ENCODE data around the gene ACLY.

The ACLY gene

DNA sequence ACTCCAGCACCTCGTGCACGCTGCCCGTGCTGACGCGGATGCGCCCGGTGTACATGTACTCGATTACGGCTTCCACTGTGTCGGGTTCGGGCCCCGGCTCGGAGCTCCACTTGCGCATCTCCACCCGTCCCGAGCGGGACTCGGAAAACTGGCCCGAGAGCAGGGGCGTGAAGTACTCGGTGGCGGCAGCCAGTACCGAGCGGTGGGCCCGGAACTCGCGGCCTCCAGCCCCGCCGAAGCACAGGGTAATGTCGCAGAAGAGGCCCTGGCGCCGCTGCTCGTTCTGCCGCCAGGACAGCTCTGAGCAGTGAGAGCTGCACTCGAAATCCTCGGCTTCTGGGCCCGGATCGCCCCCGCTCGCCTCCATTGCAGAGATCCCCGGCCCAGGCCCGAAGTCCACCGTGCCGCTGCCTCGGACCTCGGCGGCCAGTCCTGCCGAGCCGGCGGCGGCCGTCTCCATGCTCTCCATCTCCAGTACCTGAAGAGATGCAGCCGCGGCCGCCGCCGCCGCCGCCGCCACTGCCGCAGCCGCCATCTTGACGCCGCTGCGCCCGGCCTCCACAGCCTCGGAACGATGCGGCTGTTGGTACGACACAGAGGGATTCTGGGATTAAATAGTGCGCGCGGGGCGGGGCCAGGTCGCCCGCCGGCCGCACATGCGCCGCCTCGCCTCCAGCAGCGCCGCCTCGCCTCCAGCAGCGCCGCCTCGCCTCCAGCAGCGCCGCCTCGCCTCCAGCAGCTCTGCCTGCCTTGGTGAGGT, 53.7 kb downstream of the ACLY start, which contains the start of gene KLHL11 (continued):
- TF ChIP-seq, protein P1, sequence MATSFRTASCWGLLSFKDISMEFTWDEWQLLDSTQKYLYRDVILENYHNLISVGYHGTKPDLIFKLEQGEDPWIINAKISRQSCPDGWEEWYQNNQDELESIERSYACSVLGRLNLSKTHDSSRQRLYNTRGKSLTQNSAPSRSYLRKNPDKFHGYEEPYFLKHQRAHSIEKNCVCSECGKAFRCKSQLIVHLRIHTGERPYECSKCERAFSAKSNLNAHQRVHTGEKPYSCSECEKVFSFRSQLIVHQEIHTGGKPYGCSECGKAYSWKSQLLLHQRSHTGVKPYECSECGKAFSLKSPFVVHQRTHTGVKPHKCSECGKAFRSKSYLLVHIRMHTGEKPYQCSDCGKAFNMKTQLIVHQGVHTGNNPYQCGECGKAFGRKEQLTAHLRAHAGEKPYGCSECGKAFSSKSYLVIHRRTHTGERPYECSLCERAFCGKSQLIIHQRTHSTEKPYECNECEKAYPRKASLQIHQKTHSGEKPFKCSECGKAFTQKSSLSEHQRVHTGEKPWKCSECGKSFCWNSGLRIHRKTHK (tag by site-specific recombination; IDR thresholded peaks at IDR 0.05), result no peak
- TF ChIP-seq, protein P2, sequence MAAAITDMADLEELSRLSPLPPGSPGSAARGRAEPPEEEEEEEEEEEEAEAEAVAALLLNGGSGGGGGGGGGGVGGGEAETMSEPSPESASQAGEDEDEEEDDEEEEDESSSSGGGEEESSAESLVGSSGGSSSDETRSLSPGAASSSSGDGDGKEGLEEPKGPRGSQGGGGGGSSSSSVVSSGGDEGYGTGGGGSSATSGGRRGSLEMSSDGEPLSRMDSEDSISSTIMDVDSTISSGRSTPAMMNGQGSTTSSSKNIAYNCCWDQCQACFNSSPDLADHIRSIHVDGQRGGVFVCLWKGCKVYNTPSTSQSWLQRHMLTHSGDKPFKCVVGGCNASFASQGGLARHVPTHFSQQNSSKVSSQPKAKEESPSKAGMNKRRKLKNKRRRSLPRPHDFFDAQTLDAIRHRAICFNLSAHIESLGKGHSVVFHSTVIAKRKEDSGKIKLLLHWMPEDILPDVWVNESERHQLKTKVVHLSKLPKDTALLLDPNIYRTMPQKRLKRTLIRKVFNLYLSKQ (tag by site-specific recombination; IDR thresholded peaks at IDR 0.05; ENCODE audit: borderline replicate concordance), result no peak
- TF ChIP-seq ZNF521 (tag by site-specific recombination; IDR thresholded peaks at IDR 0.05), result no peak
- no peak for TF ChIP-seq ZNF311 (tag by site-specific recombination; IDR thresholded peaks at IDR 0.05; ENCODE audit: borderline replicate concordance)
- peak; percentile 61; the same call in 1 of the 2 replicates for TF ChIP-seq ZNF121 (tag by site-specific recombination; IDR thresholded peaks at IDR 0.05)
- TF ChIP-seq ZNF843 (tag by site-specific recombination; IDR thresholded peaks at IDR 0.05), result 0 out of 2 replicates have a peak, but pooled peaks have one; percentile 25
- TF ChIP-seq KLF9 (tag by site-specific recombination; IDR thresholded peaks at IDR 0.05; ENCODE audit: low read depth), result 0 out of 2 replicates have a peak, but pooled peaks have one; percentile 42
- TF ChIP-seq ZIC2 (tag by site-specific recombination; IDR thresholded peaks at IDR 0.05), result no peak
- TF ChIP-seq TRIM28 (IDR thresholded peaks at IDR 0.05; ENCODE audit: borderline replicate concordance, low read length), result peak; percentile 45; the same call in 1 of the 2 replicates
- peak; percentile 54 for TF ChIP-seq KLF16 (tag by site-specific recombination; IDR thresholded peaks at IDR 0.05)
- TF ChIP-seq HOXD13 (CRISPR knock-in tag; IDR thresholded peaks at IDR 0.05; ENCODE audit: borderline replicate concordance), result peak; percentile 25; the same call in 1 of the 2 replicates
- peak; percentile 74 for TF ChIP-seq ZXDB (tag by site-specific recombination; IDR thresholded peaks at IDR 0.05)
- TF ChIP-seq, protein P3, sequence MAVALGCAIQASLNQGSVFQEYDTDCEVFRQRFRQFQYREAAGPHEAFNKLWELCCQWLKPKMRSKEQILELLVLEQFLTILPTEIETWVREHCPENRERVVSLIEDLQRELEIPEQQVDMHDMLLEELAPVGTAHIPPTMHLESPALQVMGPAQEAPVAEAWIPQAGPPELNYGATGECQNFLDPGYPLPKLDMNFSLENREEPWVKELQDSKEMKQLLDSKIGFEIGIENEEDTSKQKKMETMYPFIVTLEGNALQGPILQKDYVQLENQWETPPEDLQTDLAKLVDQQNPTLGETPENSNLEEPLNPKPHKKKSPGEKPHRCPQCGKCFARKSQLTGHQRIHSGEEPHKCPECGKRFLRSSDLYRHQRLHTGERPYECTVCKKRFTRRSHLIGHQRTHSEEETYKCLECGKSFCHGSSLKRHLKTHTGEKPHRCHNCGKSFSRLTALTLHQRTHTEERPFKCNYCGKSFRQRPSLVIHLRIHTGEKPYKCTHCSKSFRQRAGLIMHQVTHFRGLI (tag by site-specific recombination; IDR thresholded peaks at IDR 0.05), result no peak
- TF ChIP-seq ZNF184 (tag by site-specific recombination; IDR thresholded peaks at IDR 0.05), result no peak
- TF ChIP-seq, protein P4, sequence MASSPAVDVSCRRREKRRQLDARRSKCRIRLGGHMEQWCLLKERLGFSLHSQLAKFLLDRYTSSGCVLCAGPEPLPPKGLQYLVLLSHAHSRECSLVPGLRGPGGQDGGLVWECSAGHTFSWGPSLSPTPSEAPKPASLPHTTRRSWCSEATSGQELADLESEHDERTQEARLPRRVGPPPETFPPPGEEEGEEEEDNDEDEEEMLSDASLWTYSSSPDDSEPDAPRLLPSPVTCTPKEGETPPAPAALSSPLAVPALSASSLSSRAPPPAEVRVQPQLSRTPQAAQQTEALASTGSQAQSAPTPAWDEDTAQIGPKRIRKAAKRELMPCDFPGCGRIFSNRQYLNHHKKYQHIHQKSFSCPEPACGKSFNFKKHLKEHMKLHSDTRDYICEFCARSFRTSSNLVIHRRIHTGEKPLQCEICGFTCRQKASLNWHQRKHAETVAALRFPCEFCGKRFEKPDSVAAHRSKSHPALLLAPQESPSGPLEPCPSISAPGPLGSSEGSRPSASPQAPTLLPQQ (tag by site-specific recombination; IDR thresholded peaks at IDR 0.05), result peak; percentile 77
- no peak for TF ChIP-seq ZNF341 (tag by site-specific recombination; IDR thresholded peaks at IDR 0.05; ENCODE audit: low read depth)
- TF ChIP-seq GLI4 (tag by site-specific recombination; IDR thresholded peaks at IDR 0.05), result 0 out of 2 replicates have a peak, but pooled peaks have one; percentile 52
- TF ChIP-seq ZFP69B (tag by site-specific recombination; IDR thresholded peaks at IDR 0.05), result peak; percentile 54
- TF ChIP-seq, protein P5, sequence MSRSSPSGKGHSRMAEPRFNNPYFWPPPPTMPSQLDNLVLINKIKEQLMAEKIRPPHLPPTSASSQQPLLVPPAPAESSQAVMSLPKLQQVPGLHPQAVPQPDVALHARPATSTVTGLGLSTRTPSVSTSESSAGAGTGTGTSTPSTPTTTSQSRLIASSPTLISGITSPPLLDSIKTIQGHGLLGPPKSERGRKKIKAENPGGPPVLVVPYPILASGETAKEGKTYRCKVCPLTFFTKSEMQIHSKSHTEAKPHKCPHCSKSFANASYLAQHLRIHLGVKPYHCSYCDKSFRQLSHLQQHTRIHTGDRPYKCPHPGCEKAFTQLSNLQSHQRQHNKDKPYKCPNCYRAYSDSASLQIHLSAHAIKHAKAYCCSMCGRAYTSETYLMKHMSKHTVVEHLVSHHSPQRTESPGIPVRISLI (tag by site-specific recombination; IDR thresholded peaks at IDR 0.05), result no peak
- TF ChIP-seq, protein P6, sequence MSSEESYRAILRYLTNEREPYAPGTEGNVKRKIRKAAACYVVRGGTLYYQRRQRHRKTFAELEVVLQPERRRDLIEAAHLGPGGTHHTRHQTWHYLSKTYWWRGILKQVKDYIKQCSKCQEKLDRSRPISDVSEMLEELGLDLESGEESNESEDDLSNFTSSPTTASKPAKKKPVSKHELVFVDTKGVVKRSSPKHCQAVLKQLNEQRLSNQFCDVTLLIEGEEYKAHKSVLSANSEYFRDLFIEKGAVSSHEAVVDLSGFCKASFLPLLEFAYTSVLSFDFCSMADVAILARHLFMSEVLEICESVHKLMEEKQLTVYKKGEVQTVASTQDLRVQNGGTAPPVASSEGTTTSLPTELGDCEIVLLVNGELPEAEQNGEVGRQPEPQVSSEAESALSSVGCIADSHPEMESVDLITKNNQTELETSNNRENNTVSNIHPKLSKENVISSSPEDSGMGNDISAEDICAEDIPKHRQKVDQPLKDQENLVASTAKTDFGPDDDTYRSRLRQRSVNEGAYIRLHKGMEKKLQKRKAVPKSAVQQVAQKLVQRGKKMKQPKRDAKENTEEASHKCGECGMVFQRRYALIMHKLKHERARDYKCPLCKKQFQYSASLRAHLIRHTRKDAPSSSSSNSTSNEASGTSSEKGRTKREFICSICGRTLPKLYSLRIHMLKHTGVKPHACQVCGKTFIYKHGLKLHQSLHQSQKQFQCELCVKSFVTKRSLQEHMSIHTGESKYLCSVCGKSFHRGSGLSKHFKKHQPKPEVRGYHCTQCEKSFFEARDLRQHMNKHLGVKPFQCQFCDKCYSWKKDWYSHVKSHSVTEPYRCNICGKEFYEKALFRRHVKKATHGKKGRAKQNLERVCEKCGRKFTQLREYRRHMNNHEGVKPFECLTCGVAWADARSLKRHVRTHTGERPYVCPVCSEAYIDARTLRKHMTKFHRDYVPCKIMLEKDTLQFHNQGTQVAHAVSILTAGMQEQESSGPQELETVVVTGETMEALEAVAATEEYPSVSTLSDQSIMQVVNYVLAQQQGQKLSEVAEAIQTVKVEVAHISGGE (tag by site-specific recombination; conservative IDR thresholded peaks at IDR 0.05; ENCODE audit: low read depth), result no peak
- TF ChIP-seq ZNF629 (tag by site-specific recombination; IDR thresholded peaks at IDR 0.05), result peak; percentile 31; the same call in 1 of the 2 replicates
- no peak for TF ChIP-seq ZNF404 (tag by site-specific recombination; IDR thresholded peaks at IDR 0.05)
- no peak for TF ChIP-seq ZNF785 (tag by site-specific recombination; IDR thresholded peaks at IDR 0.05)
- TF ChIP-seq ZNF600 (tag by site-specific recombination; IDR thresholded peaks at IDR 0.05), result peak; percentile 80; the same call in 1 of the 2 replicates
- no peak for TF ChIP-seq ZNF221 (tag by site-specific recombination; IDR thresholded peaks at IDR 0.05; ENCODE audit: borderline replicate concordance)
- 0 out of 2 replicates have a peak, but pooled peaks have one; percentile 32 for TF ChIP-seq ZNF16 (tag by site-specific recombination; IDR thresholded peaks at IDR 0.05; ENCODE audit: low read depth)
- no peak for TF ChIP-seq ZBTB48 (tag by site-specific recombination; IDR thresholded peaks at IDR 0.05)

All from HEK293 (cell line).